ENCODE measurements around the gene DGKI.

GRCh38 chr7:137390076-137390475 lies 456.7 kb downstream of the DGKI start:
- TF ChIP-seq CTCF (IDR thresholded peaks at IDR 0.05) (no peak), EZH2phosphoT487 (IDR thresholded peaks at IDR 0.05) (no peak)

All from neural progenitor cell (in vitro differentiated cells).